Thymus (tissue), 2 donors: ENCODE measurements around the gene PCDHGA1. TPM values are rescaled to one million over a fixed set of nuclear protein-coding genes. Genes with fewer than 3 reads are reported as not detected.

Experiments used
- polyA plus RNA-seq: library from polyadenylated mRNA; stranded (reverse); fragments of 200-250 nt; gene quantifications from one replicate; pipeline ENCODE4 v1.2.3, GENCODE V29; 2013
- total RNA-seq: library from RNA; stranded (reverse); fragments of 120-200 nt; gene quantifications from one replicate; pipeline ENCODE4 v1.2.4, GENCODE V29; 2013
- donor health status: healthy.

PCDHGA1 gene
- total and polyA plus RNA-seq, 2 donors = 0.09 to 0.16 TPM

Other genes with a start within 250 kb of the PCDHGA1 start
Only the 30 nearest of the 38 such genes appear.
- 0.05 TPM for gene PCDHB8, start 152.7 kb upstream of the PCDHGA1 start, total RNA-seq
- gene PCDHB8, start 152.7 kb upstream of the PCDHGA1 start, polyA plus RNA-seq = 0.05 TPM
- gene PCDHB16, start 148.1 kb upstream of the PCDHGA1 start, total RNA-seq = 0.14 TPM
- gene PCDHB16, start 148.1 kb upstream of the PCDHGA1 start, polyA plus RNA-seq = 0.27 TPM
- 0.19 TPM for gene PCDHB9, start 143.4 kb upstream of the PCDHGA1 start, total RNA-seq
- gene PCDHB9, start 143.4 kb upstream of the PCDHGA1 start, polyA plus RNA-seq = 0.16 TPM
- gene PCDHB10, start 138.2 kb upstream of the PCDHGA1 start, total RNA-seq = 0.19 TPM
- gene PCDHB10, start 138.2 kb upstream of the PCDHGA1 start, polyA plus RNA-seq = 0.23 TPM
- gene PCDHB11, start 130.9 kb upstream of the PCDHGA1 start, total RNA-seq = 0.24 TPM
- gene PCDHB11, start 130.9 kb upstream of the PCDHGA1 start, polyA plus RNA-seq = 0.37 TPM
- gene PCDHB12, start 121.8 kb upstream of the PCDHGA1 start, total RNA-seq = 0.19 TPM
- 0.18 TPM for gene PCDHB12, start 121.8 kb upstream of the PCDHGA1 start, polyA plus RNA-seq
- gene PCDHB13, start 116.6 kb upstream of the PCDHGA1 start, total RNA-seq = 0.14 TPM
- gene PCDHB13, start 116.6 kb upstream of the PCDHGA1 start, polyA plus RNA-seq = 0.27 TPM
- gene PCDHB14, start 107.2 kb upstream of the PCDHGA1 start, total RNA-seq = 0.38 TPM
- 0.87 TPM for gene PCDHB14, start 107.2 kb upstream of the PCDHGA1 start, polyA plus RNA-seq
- gene PCDHB15, start 85.1 kb upstream of the PCDHGA1 start, total RNA-seq = 0.33 TPM
- 0.66 TPM for gene PCDHB15, start 85.1 kb upstream of the PCDHGA1 start, polyA plus RNA-seq
- gene SLC25A2, start 26.5 kb upstream of the PCDHGA1 start, total RNA-seq = 0.09 TPM
- 0.16 TPM for gene SLC25A2, start 26.5 kb upstream of the PCDHGA1 start, polyA plus RNA-seq
- gene TAF7, start 9.7 kb upstream of the PCDHGA1 start, total RNA-seq = 138 TPM
- gene TAF7, start 9.7 kb upstream of the PCDHGA1 start, polyA plus RNA-seq = 174 TPM
- gene PCDHGA2, start 8.2 kb downstream of the PCDHGA1 start, total RNA-seq = 0.19 TPM
- gene PCDHGA2, start 8.2 kb downstream of the PCDHGA1 start, polyA plus RNA-seq = 0.46 TPM
- 0.19 TPM for gene PCDHGA3, start 13.3 kb downstream of the PCDHGA1 start, total RNA-seq
- gene PCDHGA3, start 13.3 kb downstream of the PCDHGA1 start, polyA plus RNA-seq = 0.11 TPM
- gene PCDHGB1, start 19.6 kb downstream of the PCDHGA1 start, total RNA-seq = 0.14 TPM
- 0.11 TPM for gene PCDHGB1, start 19.6 kb downstream of the PCDHGA1 start, polyA plus RNA-seq
- gene PCDHGA4, start 24.5 kb downstream of the PCDHGA1 start, total RNA-seq = 0.19 TPM
- gene PCDHGA4, start 24.5 kb downstream of the PCDHGA1 start, polyA plus RNA-seq = 0.11 TPM
- 0.28 TPM for gene PCDHGB2, start 29.5 kb downstream of the PCDHGA1 start, total RNA-seq
- gene PCDHGB2, start 29.5 kb downstream of the PCDHGA1 start, polyA plus RNA-seq = 0.21 TPM
- gene PCDHGA5, start 33.6 kb downstream of the PCDHGA1 start, total RNA-seq = 0.19 TPM
- 0.18 TPM for gene PCDHGA5, start 33.6 kb downstream of the PCDHGA1 start, polyA plus RNA-seq
- gene PCDHGB3, start 39.7 kb downstream of the PCDHGA1 start, total RNA-seq = 0.33 TPM
- 0.14 TPM for gene PCDHGB3, start 39.7 kb downstream of the PCDHGA1 start, polyA plus RNA-seq
- gene PCDHGA6, start 43.4 kb downstream of the PCDHGA1 start, total RNA-seq = 0.47 TPM
- 1.2 TPM for gene PCDHGA6, start 43.4 kb downstream of the PCDHGA1 start, polyA plus RNA-seq
- 0.28 TPM for gene PCDHGA7, start 52.2 kb downstream of the PCDHGA1 start, total RNA-seq
- gene PCDHGA7, start 52.2 kb downstream of the PCDHGA1 start, polyA plus RNA-seq = 0.46 TPM
- 1.0 TPM for gene PCDHGB4, start 57.2 kb downstream of the PCDHGA1 start, total RNA-seq
- gene PCDHGB4, start 57.2 kb downstream of the PCDHGA1 start, polyA plus RNA-seq = 1.6 TPM
- gene PCDHGA8, start 62.1 kb downstream of the PCDHGA1 start, total RNA-seq = 0.19 TPM
- 0.18 TPM for gene PCDHGA8, start 62.1 kb downstream of the PCDHGA1 start, polyA plus RNA-seq
- 1.6 TPM for gene PCDHGB5, start 67.4 kb downstream of the PCDHGA1 start, total RNA-seq
- gene PCDHGB5, start 67.4 kb downstream of the PCDHGA1 start, polyA plus RNA-seq = 1.1 TPM
- 0.66 TPM for gene PCDHGA9, start 72.3 kb downstream of the PCDHGA1 start, total RNA-seq
- 0.75 TPM for gene PCDHGA9, start 72.3 kb downstream of the PCDHGA1 start, polyA plus RNA-seq
- 0.61 TPM for gene PCDHGB6, start 77.5 kb downstream of the PCDHGA1 start, total RNA-seq
- 1.1 TPM for gene PCDHGB6, start 77.5 kb downstream of the PCDHGA1 start, polyA plus RNA-seq
- 0.61 TPM for gene PCDHGA10, start 82.5 kb downstream of the PCDHGA1 start, total RNA-seq
- 0.87 TPM for gene PCDHGA10, start 82.5 kb downstream of the PCDHGA1 start, polyA plus RNA-seq
- gene PCDHGB7, start 87.2 kb downstream of the PCDHGA1 start, total RNA-seq = 0.85 TPM
- gene PCDHGB7, start 87.2 kb downstream of the PCDHGA1 start, polyA plus RNA-seq = 1.2 TPM
- gene PCDHGA11, start 90.5 kb downstream of the PCDHGA1 start, total RNA-seq = 0.42 TPM
- 0.68 TPM for gene PCDHGA11, start 90.5 kb downstream of the PCDHGA1 start, polyA plus RNA-seq
- 0.80 TPM for gene PCDHGA12, start 100.0 kb downstream of the PCDHGA1 start, total RNA-seq
- 0.71 TPM for gene PCDHGA12, start 100.0 kb downstream of the PCDHGA1 start, polyA plus RNA-seq
- 5.5 TPM for gene PCDHGC3, start 145.5 kb downstream of the PCDHGA1 start, total RNA-seq
- 28.7 TPM for gene PCDHGC3, start 145.5 kb downstream of the PCDHGA1 start, polyA plus RNA-seq